SK-N-DZ (cell line): ENCODE results near the gene ABCA2.
"Not testable (repeated sequence)": the region's sequence is repeated elsewhere in the genome, so short reads cannot be mapped to it uniquely, and the experiment has no call there.

ENCODE experiments used
- DNase-seq: peaks from one replicate; pipeline ENCODE4 v3.0.0-alpha.2; 2015; ENCODE audit warnings: low spot score

ABCA2 gene

GRCh38 chr9:137063311-137064026 lies 35.4 kb upstream of the ABCA2 start:
- DNase-seq: no peak

GRCh38 chr9:137062798-137063197 lies 34.8 kb upstream of the ABCA2 start:
- DNase-seq: not testable (repeated sequence)

- no peak for DNase-seq
Observed at GRCh38 chr9:137062384-137062783, 34.3 kb upstream of the ABCA2 start.

DNA sequence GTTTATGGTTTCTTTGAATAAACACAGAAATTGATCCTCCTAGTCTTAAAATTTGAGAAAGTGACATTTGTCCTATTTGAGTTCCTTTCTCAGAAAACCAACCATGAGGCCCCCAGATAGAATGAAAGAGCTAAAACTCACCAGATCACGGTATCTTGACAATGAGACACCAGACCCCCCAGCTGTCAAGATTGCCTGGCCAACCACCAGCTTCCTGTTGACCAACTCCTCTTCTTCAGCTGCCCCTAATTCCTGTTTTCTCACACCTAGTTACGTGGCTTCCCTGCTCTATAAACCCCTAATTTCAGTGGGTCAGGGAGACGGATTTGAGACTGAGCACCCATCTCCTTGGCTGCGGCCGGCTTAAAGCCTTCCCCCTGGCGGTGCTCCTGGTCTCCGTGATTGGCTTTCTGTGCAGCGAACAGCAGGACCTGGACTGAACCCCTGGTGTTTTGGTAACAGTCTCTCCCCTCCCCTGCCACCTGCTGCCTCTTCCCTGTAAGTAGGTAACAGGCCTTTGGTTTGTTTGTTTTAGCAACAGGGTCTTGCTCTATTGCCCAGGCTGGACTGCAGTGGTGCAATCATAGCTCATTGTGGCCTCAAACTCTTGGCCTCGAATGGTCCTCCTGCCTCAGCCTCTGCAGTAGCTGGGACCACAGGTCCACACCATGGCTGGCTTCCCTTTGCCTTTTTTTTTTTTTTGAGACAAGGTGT lies 30.6 kb upstream of the ABCA2 start:
- no peak for DNase-seq

GRCh38 chr9:137057545-137057944 lies 29.5 kb upstream of the ABCA2 start:
- no peak for DNase-seq

DNA sequence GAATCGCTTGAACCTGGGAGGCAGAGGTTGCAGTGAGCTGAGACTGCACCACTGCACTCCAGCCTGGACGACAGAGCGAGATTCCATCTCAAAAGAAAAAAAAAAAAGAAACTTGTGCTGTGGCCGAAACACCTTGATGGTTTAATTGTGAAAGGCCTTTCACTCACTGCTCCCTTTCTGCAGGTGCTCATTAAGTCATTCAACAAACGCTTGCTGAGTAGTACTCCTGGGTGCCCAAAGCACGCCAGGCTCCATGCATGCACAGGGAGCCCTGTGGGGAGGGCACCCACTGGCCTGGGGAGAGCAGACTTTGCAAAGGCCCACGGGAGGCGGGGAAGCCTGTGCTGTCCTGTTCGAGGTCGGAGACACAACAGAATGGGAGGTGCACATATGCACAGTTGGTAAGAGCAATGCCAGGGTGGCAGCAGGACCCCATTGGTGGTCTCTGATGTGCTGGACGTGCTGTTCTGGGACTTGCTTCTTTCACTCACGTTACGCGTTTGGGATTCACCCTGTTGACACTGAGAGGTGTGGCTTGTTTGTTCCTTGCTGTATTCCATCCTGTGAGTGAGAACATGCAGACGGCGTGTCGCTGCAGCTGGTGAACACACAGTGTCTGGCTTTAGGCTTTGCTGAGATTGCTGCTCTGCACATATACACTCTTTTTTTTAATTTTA lies 28.8 kb upstream of the ABCA2 start:
- no peak for DNase-seq

GRCh38 chr9:137055385-137056364 lies 27.6 kb upstream of the ABCA2 start:
- no peak for DNase-seq

GRCh38 chr9:137054932-137055384 lies 26.9 kb upstream of the ABCA2 start:
- DNase-seq: no peak

DNA sequence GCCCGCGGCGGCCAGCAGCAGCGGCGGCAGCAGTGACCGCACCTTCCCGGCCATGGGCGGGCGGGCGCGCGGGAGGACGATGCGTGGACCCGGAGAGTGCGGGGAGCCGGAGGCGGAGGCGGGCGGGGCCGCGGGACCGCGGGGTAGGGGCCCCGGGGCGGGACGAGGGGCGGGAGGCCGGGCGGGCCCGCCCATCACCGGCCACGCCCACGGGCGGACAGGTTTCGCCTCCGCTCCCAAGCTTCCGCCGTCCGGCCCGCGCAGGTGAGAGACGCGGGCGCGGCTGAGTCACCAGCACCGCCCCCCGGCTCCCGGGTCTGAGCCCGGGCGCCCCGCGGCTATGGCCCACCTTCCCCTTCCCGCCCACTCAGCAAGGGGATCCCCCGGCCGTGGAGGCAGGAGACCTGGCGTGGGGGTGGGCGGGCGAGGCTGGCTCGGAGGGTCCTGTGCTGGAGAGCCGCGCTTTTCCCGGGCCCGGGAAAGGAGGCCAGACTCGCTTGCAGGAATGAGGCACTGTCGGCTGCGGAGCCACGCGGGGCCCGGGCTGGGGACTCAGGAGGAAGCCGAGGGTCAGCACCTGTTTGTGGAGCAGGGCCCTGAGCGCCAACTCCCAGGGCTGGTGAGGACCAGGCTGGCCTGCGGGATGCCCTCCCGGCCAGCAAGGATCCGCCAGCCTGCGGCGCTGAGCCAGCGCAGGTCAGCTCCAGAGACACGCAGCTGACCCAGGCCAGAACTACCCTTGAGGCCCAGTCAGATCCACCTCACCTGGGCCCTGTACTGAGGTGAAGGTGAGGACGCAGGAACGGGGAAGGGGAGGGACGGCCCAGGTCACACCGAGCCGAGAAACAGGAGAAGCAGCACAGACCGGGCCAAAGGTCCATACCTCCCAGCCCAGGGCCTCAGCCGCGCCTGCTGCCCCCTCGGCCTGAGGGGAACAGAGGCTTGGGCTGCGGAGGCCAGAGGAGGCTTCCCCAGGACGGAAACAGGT lies 26.2 kb upstream of the ABCA2 start, which contains the start of gene ENTPD2:
Gene ENTPD2 (minus strand): TSS at position 118 of the 988 bp plus-strand sequence. CDS start 64 bp downstream, at position 54.
- no peak for DNase-seq

DNA sequence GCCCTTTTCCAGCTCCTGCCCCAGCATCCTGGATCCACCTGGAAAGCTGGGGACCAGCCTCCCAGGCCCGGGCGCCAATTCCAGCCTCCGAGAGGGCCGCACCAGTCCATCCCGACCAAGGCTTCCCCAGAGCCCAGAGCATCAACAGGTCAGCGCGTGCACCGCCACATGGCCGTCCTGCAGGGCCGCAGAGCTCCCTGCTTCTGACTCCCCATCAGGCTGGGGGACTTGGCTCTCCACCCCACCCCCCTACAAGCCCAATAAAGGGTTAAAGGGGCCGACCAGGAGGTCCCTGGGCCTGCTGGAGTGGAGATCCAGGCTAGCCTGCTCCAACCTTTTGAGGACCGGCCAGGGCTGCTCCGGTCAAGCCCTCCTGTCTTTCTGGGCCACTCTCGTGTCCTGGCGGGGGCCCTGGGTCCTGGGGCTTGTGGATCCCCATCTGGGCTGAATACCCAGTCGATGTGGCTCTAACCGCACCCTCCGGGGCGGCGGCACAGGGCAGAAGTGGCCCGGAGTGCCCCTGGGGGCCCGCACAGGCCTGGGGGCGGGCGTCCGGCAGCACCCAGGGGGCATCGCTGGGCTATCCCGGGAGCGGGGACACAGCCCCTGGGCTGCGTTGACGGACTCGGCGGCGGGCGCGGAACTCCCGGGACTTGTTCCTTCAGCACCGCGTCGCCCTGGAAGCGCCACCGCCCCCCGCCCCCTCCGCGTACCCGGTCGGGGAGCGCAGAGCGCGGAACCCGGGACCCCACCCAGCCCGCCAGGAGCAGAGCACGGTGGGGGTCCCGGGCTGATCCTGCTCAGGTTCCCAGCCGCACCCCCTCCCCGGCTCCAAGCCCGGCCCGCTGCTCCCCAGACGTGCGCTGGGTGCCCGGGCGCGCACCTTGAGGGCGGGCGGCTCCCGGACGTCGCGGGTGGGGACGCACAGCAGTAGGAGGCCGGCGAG lies 25.2 kb upstream of the ABCA2 start:
- no peak for DNase-seq

GRCh38 chr9:137052293-137052692 lies 24.3 kb upstream of the ABCA2 start:
- DNase-seq: no peak

DNA sequence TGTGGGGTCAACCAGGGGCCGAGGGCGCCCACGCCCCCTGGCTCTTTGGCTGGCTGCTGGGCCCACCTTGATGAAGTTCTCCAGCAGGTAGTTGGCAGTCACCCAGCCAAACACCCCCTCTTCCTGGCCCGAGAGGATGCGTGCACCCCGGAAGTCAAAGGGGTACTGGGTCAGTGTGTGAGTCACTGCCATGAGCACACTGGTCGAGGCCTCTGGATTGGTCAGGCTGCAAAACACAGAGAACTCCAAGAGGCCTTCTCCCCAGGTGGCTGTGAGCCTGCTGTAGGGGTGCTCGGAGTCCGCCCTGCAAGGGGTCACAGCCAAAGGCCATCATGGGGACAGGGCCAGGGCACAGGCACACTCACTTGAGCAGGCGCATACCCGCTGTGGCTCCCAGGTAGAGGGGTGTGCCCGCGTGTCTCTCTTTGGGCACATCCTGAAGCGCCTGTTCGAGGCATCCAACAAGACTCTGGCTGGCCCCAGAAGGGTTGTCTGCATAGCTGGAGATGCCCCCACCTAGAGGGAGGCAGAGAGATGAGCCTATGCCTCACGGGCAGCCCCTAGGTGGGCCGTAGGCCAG lies 23.2 kb upstream of the ABCA2 start:
- DNase-seq: no peak

DNA sequence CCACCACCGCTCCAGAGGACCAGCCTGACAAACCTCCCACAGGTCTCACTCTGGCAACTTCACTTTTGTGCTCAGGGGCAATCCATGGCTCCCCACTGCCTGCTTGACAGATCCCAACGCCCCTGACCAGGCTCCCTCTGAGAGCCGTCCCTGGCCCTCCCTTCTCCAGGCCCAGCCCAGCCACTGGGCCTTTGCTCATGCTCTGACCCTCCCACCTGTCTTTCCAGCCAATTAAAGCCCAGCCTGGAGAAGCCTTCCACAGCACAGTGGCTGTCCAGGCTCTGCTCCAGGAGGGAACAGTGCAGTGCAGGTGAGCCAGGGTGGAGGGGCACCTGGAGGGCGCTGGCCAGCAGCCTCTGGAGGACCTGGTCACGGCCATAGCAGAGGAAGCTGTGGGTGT lies 22.5 kb upstream of the ABCA2 start:
- DNase-seq: no peak

DNA sequence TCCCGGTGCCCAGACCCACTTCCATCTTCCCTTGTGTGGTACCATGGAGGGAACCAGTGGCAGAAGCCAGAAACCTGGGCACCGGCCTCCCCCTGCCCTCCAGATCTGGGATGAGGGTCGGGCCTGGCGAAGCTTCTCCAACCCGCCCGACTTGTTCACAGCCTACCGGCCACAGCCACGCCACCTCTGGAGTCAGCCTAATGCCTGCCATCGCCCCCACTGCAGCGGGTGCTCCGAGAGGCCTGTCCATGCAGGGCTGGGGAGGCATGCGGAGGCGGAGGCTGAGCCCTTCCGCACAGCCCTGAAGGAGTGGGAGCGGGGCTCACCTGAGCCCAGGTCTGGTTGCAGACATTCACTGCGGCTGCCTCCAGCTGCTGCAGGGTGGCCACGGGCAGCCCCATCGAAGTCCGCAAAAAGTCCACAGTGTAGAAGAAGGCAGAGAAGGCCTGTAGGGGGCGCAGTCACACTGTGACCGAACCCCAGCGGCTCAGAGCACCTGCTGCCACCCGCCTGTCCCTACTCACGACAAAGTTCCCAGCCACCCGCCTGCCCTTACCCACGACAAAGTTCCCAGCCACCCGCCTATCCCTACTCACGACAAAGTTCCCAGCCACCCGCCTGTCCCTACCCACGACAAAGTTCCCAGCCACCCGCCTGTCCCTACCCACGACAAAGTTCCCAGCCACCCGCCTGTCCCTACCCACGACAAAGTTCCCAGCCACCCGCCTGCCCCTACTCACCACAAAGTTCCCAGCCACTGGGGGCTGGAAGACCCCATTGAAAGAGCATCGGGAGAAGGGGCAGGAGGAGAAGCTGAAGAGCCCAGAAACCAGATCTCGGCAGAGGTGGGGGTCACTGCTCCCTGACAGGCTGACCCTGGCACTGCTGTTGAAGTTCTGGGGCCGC lies 21.8 kb upstream of the ABCA2 start:
- DNase-seq: peak; percentile 60

GRCh38 chr9:137048655-137049543 lies 20.9 kb upstream of the ABCA2 start:
- DNase-seq: no peak

DNA sequence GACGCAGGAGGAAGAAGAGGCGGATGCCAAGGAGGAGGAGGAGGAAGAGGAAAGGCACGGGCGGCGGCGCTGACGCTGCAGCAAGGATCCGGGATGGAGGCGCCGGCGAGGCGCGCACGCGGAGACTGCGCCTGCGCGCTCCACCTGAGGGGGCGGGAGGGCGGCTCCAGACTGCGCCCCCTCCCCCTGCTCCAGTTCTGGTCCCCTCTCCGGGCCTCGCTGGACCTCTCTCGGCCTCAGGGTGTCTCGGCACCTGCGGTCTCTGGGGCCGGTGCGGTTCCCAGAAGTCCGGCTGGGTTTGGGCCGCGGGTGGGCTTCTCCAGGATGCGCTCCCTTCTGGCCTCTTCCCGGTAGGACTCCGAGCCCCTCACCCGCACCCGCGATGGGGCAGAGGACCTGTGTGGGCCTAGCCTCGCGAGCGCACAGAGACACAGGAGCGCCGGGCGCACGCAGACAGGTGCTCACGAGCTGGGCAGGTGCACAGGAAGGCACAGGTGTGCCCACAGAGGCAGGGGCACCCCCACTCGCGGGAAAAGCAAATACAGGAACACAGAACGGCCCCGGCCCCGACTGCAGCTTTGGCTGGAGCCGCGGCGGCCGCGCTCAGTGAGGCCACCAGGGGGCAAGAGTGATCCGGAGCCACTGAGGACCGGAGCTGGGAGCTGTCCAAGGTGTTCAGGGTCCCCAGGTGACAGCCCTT lies 18.2 kb upstream of the ABCA2 start, which contains the start of gene NPDC1:
Gene NPDC1 (minus strand): TSS at position 90 of the 700 bp plus-strand sequence. CDS start 188 bp downstream, outside the sequence.
- DNase-seq: peak; percentile 78
